ENCODE data around the gene MYO1B. TPM values are rescaled to one million over a fixed set of nuclear protein-coding genes. Genes with fewer than 3 reads are reported as not detected.
A peak's percentile ranks its signal among the peaks of the same experiment; 100 is the strongest.

MYO1B gene
- polyA plus RNA-seq, 1 donor (not counting 4 experiments of a cell fraction or from before 2014, with no cell fraction given) = 277 TPM

GRCh38 chr2:191318037-191318728 is 73.0 kb downstream of the MYO1B start:
- FAIRE-seq = peak; percentile 17
- peaks cover 15% of the 10 kb centered on the region for H4K20me1 ChIP-seq (ENCODE audit: control insufficient read depth, extremely low read depth, insufficient read depth, low read length)
- peak overlapping the region; percentile 67 for H3K27ac ChIP-seq (ENCODE audit: control insufficient read depth, insufficient read depth, low read length)
- DNase-seq (ENCODE audit: low read depth, low spot score) = no peak
- peak overlapping the region; percentile 33 for H3K9ac ChIP-seq (ENCODE audit: control insufficient read depth, extremely low read depth, insufficient read depth, low read length)
- H3K79me2 ChIP-seq (ENCODE audit: control insufficient read depth, insufficient read depth, low read length) = peaks cover 98% of the 10 kb centered on the region
- H3K4me2 ChIP-seq (ENCODE audit: control insufficient read depth, extremely low read depth, insufficient read depth, low read depth, low read length) = peak overlapping the region; percentile 49
- peaks cover 2 to 11% of the 10 kb centered on the region in 2 experiments for H3K36me3 ChIP-seq (ENCODE audit: control insufficient read depth in 2 of 2, extremely low read depth in 1 of 2, insufficient read depth in 2 of 2, low read length in 2 of 2)
- H3K9me1 ChIP-seq (ENCODE audit: control insufficient read depth, extremely low read depth, insufficient read depth, low read length) = peaks cover 2% of the 10 kb centered on the region
- no peak overlapping the region for H2AFZ ChIP-seq (ENCODE audit: control insufficient read depth, low read length)
- no peaks in the 10 kb centered on the region for H3K27me3 ChIP-seq (ENCODE audit: control insufficient read depth, extremely low read depth, insufficient read depth, low read length)
- peaks cover 66% of the 10 kb centered on the region for H3K4me1 ChIP-seq (ENCODE audit: control insufficient read depth, extremely low read depth, insufficient read depth, low read length)
- dilution Hi-C loops (cut with MboI; ENCODE audit: extremely low pct_ligation_motif_present, low sequenced_read_pairs) = no loop called here
- TF ChIP-seq CTCF (optimal IDR thresholded peaks at IDR 0.05 in 1 of 3, IDR thresholded peaks at IDR 0.05 in 1 of 3, conservative IDR thresholded peaks at IDR 0.05 in 1 of 3; ENCODE audit: extremely low read depth in 1 of 3, insufficient read depth in 2 of 3, low read length in 3 of 3) = no peak
- TF ChIP-seq EZH2 (IDR thresholded peaks at IDR 0.05; ENCODE audit: low read length) = no peak
- no peaks in the 10 kb centered on the region for H3K9me3 ChIP-seq (ENCODE audit: control insufficient read depth, low read depth, low read length)
- no peak overlapping the region for H3K4me3 ChIP-seq (ENCODE audit: control insufficient read depth in 2 of 3, extremely low read depth in 1 of 3, insufficient read depth in 2 of 3, low read depth in 1 of 3, low read length in 3 of 3)

DNA sequence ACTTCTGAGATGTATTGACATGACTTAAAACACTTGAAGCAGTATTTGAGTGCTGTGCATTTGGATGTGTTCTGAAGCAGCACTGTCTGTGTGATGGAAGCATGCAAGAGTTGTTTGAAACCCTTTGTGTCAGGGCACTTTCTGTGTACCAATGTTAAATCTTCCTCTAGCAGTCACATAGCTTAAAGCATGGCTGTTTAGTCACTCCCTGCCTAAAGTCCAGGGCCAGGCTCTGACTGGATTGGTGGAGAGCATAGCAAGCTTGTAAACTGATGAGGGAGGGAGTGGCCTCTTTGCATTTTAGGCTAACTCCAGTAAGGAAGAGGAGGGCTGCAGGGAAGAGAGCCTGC is 73.5 kb downstream of the MYO1B start:
- Histone ChIP-seq H2AFZ (ENCODE audit: control insufficient read depth, low read length) (no peak overlapping the region), H3K36me3 (ENCODE audit: control insufficient read depth in 2 of 2, extremely low read depth in 1 of 2, insufficient read depth in 2 of 2, low read length in 2 of 2) (peaks cover 2 to 12% of the 10 kb centered on the region in 2 experiments), H3K79me2 (ENCODE audit: control insufficient read depth, insufficient read depth, low read length) (peaks cover 100% of the 10 kb centered on the region), H3K9me3 (ENCODE audit: control insufficient read depth, low read depth, low read length) (no peaks in the 10 kb centered on the region), H3K4me1 (ENCODE audit: control insufficient read depth, extremely low read depth, insufficient read depth, low read length) (peaks cover 66% of the 10 kb centered on the region), H4K20me1 (ENCODE audit: control insufficient read depth, extremely low read depth, insufficient read depth, low read length) (peaks cover 15% of the 10 kb centered on the region), H3K27ac (ENCODE audit: control insufficient read depth, insufficient read depth, low read length) (peak overlapping the region; percentile 67), H3K9ac (ENCODE audit: control insufficient read depth, extremely low read depth, insufficient read depth, low read length) (peak overlapping the region; percentile 33), H3K4me2 (ENCODE audit: control insufficient read depth, extremely low read depth, insufficient read depth, low read depth, low read length) (peak overlapping the region; percentile 49), H3K4me3 (ENCODE audit: control insufficient read depth in 2 of 3, extremely low read depth in 1 of 3, insufficient read depth in 2 of 3, low read depth in 1 of 3, low read length in 3 of 3) (no peak overlapping the region), H3K27me3 (ENCODE audit: control insufficient read depth, extremely low read depth, insufficient read depth, low read length) (no peaks in the 10 kb centered on the region), H3K9me1 (ENCODE audit: control insufficient read depth, extremely low read depth, insufficient read depth, low read length) (peaks cover 2% of the 10 kb centered on the region)
- dilution Hi-C loops (cut with MboI; ENCODE audit: extremely low pct_ligation_motif_present, low sequenced_read_pairs) = no loop called here
- DNase-seq (ENCODE audit: low read depth, low spot score) = no peak
- FAIRE-seq = no peak
- TF ChIP-seq CTCF (optimal IDR thresholded peaks at IDR 0.05 in 1 of 3, IDR thresholded peaks at IDR 0.05 in 1 of 3, conservative IDR thresholded peaks at IDR 0.05 in 1 of 3; ENCODE audit: extremely low read depth in 1 of 3, insufficient read depth in 2 of 3, low read length in 3 of 3) (no peak), EZH2 (IDR thresholded peaks at IDR 0.05; ENCODE audit: low read length) (no peak)
